GM21576 (cell line): ENCODE results near the gene HS3ST2.

ENCODE experiments used
- ATAC-seq: cut with Tn5 transposase; IDR thresholded peaks from one replicate; pipeline ENCODE4 v1.9.1; 2021; ENCODE audit warnings: mild to moderate bottlenecking, moderate library complexity; ENCODE audit not compliant: unreplicated experiment

The HS3ST2 gene

GRCh38 chr16:22813948-22814710, at the start of gene HS3ST2:
Gene HS3ST2 (plus strand): TSS chr16:22814162. CDS start chr16:22814611, 449 bp downstream.
- ATAC-seq: no peak

GRCh38 chr16:22764662-22765327, 49.2 kb upstream of the HS3ST2 start:
- no peak for ATAC-seq

GRCh38 chr16:22765479-22765878, 48.5 kb upstream of the HS3ST2 start:
- ATAC-seq: no peak

- ATAC-seq: no peak
Observed at GRCh38 chr16:22770866-22771265, 43.1 kb upstream of the HS3ST2 start.

- ATAC-seq: no peak
Observed at GRCh38 chr16:22771551-22771950, 42.4 kb upstream of the HS3ST2 start.

- ATAC-seq: no peak
Observed at GRCh38 chr16:22775220-22775922, 38.6 kb upstream of the HS3ST2 start.

GRCh38 chr16:22781480-22781879, 32.5 kb upstream of the HS3ST2 start:
- no peak for ATAC-seq

GRCh38 chr16:22782314-22782713, 31.6 kb upstream of the HS3ST2 start:
- ATAC-seq: no peak

GRCh38 chr16:22784690-22785214, 29.2 kb upstream of the HS3ST2 start:
- no peak for ATAC-seq

GRCh38 chr16:22785552-22785951, 28.4 kb upstream of the HS3ST2 start:
- no peak for ATAC-seq

- ATAC-seq: no peak
Observed at GRCh38 chr16:22786284-22786683, 27.7 kb upstream of the HS3ST2 start.

GRCh38 chr16:22786691-22787090, 27.3 kb upstream of the HS3ST2 start:
- no peak for ATAC-seq

GRCh38 chr16:22787466-22788192, 26.3 kb upstream of the HS3ST2 start:
- no peak for ATAC-seq

GRCh38 chr16:22788193-22788530, 25.8 kb upstream of the HS3ST2 start:
- no peak for ATAC-seq

- ATAC-seq: no peak
Observed at GRCh38 chr16:22789281-22789945, 24.5 kb upstream of the HS3ST2 start.

GRCh38 chr16:22797551-22797950, 16.4 kb upstream of the HS3ST2 start:
- no peak for ATAC-seq

GRCh38 chr16:22799113-22799512, 14.8 kb upstream of the HS3ST2 start:
- ATAC-seq: no peak

- no peak for ATAC-seq
Observed at GRCh38 chr16:22804893-22805292, 9.1 kb upstream of the HS3ST2 start.

- ATAC-seq: no peak
Observed at GRCh38 chr16:22805326-22805725, 8.6 kb upstream of the HS3ST2 start.

GRCh38 chr16:22806811-22807210, 7.2 kb upstream of the HS3ST2 start:
- no peak for ATAC-seq
